GM18511 (cell line): Measurements from ENCODE around the gene SH2B2.
"Not testable (repeated sequence)": the region's sequence is repeated elsewhere in the genome, so short reads cannot be mapped to it uniquely, and the experiment has no call there.

ENCODE experiments used
- ATAC-seq: cut with Tn5 transposase; IDR thresholded peaks from one replicate; pipeline ENCODE4 v1.9.1; 2021; ENCODE audit warnings: mild to moderate bottlenecking, moderate library complexity; ENCODE audit not compliant: unreplicated experiment

SH2B2 gene

GRCh38 chr7:102327183-102327582 is 40.5 kb downstream of the SH2B2 start:
- not testable (repeated sequence) for ATAC-seq

DNA sequence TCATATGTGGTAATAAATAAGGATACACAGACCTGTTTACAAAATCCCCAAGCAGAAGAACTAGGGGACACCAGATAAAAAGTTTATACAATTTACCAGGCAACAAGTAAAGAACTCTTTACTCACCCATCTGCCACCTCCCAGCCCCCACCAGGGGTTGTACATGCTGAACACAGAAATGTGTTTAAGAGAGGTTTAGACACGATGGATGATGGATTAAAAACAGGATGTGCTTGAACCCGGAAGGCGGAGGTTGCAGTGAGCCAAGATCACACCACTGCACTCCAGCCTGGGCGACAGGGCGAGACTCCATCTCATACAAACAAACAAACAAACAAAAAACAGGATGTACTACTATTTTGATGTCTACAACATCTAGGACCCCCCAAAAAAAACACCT is 42.2 kb downstream of the SH2B2 start:
- not testable (repeated sequence) for ATAC-seq

DNA sequence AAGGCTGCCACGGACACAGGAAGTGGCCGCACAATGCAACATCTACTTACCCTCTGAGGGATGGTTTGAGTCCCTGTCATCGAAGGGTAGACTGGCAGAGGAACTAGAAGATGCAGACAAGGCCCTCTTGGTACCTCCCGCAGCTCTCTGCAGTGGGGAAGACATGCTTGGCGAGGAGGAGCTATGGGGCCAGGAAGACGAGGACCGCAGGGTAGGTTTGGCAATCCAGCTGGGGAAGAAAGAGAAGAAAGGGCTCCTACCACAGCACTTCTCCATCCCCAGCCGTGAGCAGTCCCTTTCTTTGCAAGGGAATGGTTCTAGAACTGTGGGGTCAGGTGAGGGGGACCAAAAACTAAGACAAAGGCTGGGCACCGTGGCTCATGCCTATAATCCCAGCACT is 42.7 kb downstream of the SH2B2 start:
- ATAC-seq = not testable (repeated sequence)

GRCh38 chr7:102330666-102331460 is 44.2 kb downstream of the SH2B2 start:
- ATAC-seq = not testable (repeated sequence)

GRCh38 chr7:102335574-102335973 is 48.9 kb downstream of the SH2B2 start:
- not testable (repeated sequence) for ATAC-seq

- ATAC-seq = not testable (repeated sequence)
Observed at GRCh38 chr7:102337002-102337401, 50.3 kb downstream of the SH2B2 start.

GRCh38 chr7:102337420-102337819 is 50.8 kb downstream of the SH2B2 start:
- ATAC-seq = not testable (repeated sequence)

DNA sequence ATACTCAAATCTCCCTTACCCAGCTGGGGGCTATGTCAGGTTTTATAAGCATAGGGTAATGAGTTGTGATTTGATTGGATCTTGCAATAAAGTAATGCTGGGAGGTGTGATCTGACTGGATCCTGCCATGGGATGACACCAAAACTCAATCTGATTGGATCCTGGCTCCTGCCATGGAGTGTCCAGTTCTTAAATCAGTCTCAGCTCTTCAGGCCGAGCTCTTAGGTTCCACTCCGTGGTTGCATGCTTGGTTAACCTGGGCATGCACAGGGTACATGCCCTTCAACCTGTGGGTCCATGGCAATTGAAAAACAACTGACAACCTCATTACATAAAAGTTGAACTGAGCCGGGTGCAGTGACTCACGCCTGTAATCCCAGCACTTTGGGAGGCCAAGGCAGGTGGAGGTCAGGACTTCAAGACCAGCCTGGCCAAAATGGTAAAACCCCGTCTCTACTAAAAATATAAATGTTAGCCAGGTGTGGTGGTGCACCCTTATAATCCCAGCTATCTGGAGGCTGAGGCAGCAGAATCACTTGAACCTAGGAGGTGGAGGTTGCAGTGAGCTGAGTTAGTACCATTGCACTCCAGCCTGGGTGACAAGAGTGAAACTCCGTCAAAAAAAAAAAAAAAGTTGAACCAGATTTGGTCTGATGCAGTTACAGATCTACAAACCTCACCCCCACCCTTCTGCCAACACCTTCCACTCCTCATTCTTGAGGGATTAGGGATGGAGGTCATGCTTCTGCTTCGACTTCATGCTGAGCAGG is 54.1 kb downstream of the SH2B2 start:
- ATAC-seq = not testable (repeated sequence)

GRCh38 chr7:102346983-102347382 is 60.3 kb downstream of the SH2B2 start:
- not testable (repeated sequence) for ATAC-seq

GRCh38 chr7:102356344-102356743 is 69.7 kb downstream of the SH2B2 start, which contains the start of gene SPDYE6:
Gene SPDYE6, minus strand, starts transcription at chr7:102356444. Its CDS starts 421 bp downstream, at chr7:102356023.
- ATAC-seq = not testable (repeated sequence)

DNA sequence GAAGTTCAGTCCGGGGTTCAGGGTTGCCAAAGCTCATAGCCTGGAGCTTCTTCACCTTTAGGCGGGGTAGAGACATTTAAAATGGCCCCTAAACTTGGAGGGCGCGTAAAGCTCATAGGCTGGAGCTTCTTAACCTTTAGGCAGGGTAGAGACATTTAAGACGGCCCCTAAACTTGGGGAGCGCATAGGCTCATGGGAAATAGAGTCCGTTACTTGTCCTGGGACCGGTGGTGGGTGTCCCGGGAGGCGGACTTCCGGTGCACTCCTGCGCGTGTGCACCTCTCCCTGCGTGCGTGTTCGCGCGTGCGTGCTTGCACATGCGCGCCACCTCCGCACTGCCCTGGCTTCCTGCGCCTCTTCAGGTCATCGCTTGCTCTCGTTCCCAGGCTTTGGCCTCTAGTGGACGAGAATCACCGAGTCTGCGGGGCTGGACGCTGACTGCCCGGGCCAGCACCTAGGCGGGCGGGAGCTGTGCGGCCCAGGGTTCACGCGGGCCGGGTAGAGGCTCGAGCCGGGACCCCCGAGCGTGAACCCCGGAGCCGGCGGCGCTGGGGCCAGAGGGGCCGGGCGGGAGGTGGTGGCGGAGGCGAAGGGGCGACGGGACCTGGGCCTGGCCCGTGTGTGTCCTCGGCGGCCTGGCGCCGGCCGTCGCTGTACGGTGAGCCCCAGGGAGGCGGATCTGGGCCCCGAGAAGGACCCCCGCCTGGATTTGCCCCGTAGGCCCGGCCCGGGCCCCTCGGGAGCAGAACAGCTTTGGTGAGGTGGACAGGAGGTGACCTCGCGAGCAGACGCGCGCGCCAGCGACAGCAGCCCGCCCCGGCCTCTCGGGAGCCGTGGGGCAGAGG is 77.1 kb downstream of the SH2B2 start:
- ATAC-seq = peak; percentile 99

GRCh38 chr7:102364394-102364886 is 77.8 kb downstream of the SH2B2 start:
- not testable (repeated sequence) for ATAC-seq

DNA sequence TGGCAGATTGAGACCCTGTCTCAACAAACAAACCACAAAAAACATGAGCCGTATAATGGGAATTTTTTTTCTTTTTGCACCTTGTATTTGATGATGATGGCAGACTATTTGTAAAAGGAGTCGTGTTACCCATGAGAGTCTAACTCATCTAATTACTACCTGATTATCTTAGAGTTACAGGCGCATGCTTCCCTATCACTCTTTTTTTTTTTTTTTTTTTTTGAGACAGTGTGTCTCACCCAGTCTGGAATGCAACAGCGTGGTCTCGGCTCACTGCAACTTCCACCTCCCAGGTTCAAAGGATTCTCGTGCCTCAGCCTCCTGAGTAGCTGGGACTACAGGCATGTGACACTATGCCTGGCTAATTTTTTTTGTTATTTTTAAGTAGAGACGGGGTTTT is 78.7 kb downstream of the SH2B2 start:
- not testable (repeated sequence) for ATAC-seq

- not testable (repeated sequence) for ATAC-seq
Observed at GRCh38 chr7:102370038-102370437, 83.4 kb downstream of the SH2B2 start.
